ENCODE measurements around the gene ATP5F1D.

ATP5F1D gene

DNA sequence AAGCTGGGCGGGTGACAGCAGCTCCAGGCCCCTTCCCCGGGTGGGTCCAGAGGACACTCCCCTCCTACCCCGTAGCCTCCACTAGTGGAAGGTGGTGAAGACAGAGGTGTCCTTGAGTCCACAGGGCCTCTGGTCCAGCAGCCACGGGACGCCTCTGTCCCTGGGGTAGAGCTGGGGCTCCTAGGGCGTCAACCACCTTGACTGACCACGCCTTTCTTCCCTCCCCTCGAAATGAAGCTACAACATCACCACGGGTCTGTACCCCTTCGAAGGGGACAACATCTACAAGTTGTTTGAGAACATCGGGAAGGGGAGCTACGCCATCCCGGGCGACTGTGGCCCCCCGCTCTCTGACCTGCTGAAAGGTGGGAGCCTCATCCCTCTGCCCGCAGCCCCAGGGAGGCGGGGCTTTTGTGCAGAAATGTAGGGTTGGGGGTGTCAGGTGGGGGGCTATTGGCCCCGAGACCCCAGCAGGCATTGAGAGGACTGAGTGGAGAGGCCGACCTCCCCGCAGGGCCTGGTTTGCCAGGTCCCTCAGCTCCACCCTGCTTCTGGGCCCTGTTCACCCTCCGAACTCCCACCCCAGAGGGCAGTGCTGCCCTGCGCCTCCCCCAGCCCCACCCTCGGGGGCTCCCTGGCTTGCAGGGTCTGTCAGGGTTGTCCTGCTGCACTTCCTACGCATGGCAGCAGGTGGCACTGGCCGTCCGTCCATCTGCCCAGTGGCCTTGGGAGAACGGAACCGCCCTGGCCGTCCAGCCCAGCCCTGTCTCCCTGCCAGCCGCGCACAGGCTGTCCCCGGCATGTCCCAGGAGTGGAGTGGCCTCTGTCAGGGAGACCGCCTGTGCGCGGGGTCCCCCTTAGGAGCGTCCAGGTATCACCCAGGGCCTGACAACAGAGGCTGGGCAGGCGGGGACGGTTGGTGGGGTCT lies 20.3 kb upstream of the ATP5F1D start:
- no peak for DNase-seq (ENCODE audit: low read depth in 3 of 3)

DNA sequence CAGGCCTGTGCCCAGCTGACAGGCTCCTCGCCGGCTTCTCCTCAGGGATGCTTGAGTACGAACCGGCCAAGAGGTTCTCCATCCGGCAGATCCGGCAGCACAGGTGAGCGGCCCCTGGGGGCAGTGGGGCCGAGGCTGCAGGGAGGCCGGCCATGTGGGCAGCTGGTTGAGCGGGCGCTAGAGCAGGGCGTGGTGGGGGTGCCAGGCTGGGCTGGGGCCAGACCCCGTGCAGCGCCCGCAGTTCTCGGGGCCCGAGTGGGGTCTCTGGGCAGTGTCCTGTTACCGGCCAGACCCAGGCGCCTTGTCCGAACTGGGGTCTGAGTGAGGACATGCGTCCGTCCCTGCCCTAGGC lies 19.7 kb upstream of the ATP5F1D start:
- no peak for DNase-seq (ENCODE audit: low read depth in 3 of 3)

DNA sequence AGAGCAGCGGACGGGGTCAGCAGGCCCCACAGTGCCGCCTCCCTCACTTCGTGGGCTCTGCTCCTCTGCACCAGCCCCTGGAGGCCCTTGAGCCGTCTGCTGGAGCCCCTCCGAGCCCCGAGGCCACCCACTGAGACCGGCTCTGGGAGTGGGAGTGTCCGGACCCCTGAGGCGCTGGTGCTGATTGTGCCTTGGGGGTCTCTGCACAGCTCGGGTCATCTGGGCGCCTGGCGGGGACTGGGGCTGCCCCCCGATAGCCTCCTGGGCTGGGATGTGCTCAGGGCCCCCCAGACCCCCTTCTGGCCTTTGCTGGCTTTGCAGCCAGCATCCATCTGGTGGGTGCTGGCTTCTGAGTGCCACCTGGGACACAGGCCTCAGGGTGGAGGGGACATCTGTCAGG lies 19.2 kb upstream of the ATP5F1D start:
- DNase-seq (ENCODE audit: low read depth in 3 of 3) = no peak

DNA sequence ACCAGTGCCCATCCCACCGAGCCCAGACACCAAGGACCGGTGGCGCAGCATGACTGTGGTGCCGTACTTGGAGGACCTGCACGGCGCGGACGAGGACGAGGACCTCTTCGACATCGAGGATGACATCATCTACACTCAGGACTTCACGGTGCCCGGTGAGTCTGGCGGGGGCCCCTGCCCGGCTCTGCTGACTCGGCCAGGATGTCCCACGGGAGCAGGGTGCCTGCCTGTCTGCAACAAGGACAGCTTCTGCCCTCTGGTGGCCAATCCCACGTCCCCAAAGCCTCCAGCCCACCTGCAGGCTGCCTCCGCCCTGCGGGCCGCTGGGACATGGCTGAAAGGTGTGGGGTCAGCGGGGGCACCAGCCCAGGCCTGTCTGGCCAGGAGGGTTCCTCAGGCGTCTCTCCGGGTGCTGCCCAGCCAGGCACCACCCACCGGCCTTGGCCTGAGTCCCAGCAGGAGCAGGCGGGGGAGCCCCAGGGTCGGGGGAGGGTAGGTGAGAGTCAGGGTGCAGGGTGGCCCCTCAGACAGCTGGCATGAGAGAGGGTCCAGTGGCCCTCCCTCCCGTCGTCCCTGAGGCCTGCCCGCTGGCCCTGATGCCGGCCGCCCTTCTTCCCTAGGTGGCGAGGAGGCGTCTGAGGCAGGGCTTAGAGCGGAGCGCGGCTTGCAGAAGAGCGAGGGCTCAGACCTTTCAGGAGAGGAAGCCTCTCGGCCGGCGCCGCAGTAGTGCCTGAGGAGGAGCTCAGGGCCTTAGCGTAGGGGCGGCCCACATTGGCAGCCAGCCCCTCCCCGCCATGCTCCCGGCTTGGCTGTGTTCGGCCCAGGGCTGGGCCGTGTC lies 18.3 kb upstream of the ATP5F1D start:
- DNase-seq (ENCODE audit: low read depth in 3 of 3) = no peak

DNA sequence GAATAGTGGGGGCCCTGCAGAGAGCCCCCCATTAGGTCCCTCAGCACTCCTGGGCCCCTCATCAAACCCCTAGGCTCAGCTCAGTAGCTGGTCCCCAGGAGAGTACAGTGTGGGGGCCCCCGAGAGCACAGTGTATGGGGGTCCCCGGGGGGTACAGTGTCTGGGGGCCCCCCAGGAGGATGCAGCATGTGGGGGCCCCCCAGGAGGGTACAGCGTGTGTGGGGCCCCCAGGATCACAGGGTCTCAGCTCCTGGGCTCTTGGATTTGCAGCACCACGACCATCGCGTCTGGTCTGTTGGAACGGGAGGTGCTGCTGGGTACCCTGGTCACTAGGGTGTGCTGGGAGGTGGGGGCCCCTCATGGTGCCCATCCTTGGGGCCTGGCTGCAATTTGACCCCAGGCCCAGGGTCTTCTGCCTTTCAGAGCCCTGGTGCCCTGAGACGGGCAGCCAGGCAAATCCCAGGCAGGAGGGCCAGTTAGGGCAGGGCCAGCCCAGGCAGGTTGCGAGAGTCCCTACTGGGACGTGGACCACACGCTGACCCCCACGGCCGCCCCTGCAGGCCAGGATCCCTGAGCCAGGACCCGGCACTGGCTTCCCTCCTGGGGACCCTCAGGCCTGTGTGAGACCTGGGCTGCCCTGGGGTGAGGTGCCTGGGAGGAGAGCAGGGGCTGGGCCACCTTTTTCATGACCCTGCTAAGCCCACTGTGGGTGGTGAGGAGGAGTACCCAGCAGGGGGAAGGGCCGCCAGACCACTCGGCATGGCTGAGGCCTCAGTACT lies 17.3 kb upstream of the ATP5F1D start:
- DNase-seq (ENCODE audit: low read depth in 3 of 3) = no peak

DNA sequence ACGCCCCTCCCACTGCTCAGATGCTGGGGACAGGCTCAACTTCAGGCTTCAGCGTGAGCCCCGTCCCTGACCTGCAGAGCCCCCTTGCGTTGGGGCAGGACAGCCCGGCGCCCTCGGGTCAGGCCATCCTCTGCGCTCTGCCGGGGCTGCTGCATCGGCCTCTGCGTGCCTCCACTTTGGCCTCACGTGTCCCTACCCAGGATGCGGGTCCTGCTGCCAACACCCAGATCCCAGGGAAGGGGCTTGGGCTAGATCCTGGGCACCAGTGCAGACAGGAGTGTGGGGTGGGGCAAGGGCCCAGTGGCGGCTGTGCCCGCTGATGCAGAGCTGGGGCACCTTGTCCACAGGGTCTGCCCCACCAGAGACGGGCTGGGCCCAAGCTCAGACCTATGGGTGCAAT lies 16.7 kb upstream of the ATP5F1D start:
- DNase-seq (ENCODE audit: low read depth in 3 of 3) = no peak

DNA sequence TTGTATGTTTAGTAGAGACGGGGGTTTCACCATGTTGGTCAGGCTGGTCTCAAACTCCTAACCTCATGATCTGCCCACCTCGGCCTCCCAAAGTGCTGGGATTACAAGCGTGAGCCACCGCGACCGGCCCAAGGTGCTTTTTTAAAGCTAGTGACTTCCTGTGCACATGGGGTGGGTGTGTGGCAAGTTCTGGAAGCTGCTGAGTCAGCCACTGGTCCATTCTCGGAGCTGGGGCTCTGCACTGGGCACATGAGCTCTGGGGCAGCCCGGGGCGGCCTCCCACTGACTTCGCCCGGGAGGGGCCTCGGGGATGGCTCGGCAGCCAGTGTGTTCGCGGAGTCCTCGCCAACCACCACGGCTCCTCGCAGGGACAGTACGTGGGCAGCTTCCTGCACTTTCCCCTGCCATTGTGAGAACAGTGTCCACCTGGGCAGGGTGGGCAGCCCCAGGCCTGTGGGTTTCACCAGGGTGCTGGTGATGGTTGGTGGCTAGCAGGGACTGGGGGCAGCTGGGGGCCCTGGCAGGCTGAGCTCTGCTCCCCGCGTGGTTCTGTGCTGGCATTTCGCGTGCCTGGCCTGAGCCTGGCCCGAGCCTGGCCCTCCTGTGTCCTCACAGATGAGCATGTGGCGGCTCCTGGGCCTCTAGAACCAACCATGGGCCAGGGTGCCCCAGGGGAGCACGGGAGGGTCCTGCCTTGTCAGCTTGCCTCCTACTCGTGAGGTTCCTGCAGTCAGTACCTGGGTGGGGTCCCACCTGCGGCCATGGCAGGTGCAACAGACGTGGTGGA lies 15.9 kb upstream of the ATP5F1D start:
- DNase-seq (ENCODE audit: low read depth in 3 of 3) = no peak

DNA sequence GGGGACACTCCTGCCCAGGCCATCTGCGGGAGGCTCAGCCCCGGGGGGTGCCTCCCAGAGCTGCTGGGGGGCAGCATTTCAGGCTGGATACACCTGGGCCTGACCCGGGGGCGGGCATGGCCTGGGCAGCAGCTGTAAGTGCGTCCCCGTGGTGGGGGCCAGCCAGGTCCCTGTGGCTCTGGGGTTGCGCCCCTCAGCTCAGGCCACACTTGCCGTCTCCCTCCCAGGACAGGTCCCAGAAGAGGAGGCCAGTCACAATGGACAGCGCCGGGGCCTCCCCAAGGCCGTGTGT lies 15.4 kb upstream of the ATP5F1D start:
- DNase-seq (ENCODE audit: low read depth in 3 of 3) = no peak

DNA sequence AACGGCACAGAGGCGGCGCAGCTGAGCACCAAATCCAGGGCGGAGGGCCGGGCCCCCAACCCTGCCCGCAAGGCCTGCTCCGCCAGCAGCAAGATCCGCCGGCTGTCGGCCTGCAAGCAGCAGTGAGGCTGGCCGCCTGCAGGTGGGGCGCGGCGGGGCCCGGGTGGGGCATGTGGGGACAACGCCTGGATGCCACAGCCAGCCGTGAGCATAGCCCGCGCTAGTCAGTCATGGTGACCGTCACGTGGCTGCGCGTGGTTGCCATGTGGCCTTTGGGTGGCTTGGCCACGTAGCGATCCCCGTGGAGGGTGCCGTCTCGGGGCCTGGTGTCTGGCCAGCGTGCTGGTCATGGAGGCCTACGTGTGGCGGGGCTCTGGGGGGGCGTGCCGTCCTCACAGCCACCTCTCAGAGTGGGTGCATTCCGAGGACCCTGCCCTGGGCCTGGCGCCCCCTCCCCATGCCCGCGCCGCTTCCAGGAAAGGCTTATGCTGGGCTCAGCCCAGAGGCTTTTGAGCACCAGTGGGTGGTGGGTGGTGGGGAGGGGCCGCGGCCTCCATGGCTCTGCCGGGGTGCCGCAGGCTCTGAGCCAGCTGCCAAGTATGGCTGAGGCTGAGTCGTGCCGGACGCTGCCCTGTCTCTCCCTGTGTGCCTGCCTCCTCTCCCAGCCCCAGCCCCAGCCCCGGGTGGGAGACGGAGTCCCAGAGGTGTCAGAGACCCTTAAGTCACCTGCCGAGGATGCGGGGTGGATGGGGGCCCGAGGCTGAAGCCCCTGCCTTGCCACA lies 14.8 kb upstream of the ATP5F1D start:
- no peak for DNase-seq (ENCODE audit: low read depth in 3 of 3)

DNA sequence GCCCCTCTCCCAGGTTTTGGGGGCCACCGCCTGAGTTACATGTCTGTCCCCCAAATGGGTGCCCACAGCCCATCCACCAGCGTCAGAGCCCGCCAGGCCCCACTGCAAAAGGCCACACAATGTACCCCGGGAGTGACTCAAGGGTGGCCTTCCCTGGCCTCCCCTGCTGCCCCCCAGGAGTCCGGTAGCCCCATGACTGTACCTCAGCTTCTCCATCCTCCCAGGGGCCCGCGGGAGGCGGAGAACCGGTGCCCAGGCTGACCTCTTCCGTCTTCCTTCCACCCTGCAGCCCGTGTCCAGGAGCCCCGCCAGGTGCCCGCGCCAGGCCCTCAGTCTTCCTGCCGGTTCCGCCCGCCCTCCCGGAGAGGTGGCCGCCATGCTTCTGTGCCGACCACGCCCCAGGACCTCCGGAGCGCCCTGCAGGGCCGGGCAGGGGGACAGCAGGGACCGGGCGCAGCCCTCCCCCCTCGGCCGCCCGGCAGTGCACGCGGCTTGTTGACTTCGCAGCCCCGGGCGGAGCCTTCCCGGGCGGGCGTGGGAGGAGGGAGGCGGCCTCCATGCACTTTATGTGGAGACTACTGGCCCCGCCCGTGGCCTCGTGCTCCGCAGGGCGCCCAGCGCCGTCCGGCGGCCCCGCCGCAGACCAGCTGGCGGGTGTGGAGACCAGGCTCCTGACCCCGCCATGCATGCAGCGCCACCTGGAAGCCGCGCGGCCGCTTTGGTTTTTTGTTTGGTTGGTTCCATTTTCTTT lies 14.1 kb upstream of the ATP5F1D start:
- DNase-seq (ENCODE audit: low read depth in 3 of 3) = no peak

DNA sequence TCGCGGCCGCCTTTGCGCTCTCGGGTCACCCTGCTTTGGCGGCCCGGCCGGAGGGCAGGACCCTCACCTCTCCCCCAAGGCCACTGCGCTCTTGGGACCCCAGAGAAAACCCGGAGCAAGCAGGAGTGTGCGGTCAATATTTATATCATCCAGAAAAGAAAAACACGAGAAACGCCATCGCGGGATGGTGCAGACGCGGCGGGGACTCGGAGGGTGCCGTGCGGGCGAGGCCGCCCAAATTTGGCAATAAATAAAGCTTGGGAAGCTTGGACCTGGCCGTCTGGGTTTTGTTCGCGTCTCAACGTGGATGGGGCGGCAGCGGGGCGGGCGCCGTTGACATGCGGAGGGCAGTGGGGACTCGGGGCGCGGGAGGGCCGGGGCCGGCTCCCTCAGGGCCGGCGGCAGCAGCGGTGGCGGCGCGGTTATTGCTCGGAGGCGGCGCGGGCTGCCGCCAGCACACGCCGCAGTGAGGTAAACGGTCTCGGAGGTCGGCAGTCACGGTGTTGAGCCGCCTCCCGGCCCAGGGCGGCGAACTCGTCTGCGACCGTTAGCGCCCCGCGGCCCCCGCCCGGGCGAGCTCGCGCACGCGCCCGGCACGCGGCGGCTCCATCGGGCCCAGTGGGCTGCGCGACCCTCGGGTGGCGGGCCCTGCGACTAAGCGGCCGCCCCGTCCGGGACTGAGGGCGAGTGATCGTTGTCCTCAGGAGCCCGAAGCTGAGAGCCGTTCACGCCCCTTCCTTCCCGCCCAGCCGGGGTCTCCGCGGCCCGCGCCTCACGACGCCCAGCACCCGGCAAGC lies 13.2 kb upstream of the ATP5F1D start:
- DNase-seq (ENCODE audit: low read depth in 3 of 3) = no peak

DNA sequence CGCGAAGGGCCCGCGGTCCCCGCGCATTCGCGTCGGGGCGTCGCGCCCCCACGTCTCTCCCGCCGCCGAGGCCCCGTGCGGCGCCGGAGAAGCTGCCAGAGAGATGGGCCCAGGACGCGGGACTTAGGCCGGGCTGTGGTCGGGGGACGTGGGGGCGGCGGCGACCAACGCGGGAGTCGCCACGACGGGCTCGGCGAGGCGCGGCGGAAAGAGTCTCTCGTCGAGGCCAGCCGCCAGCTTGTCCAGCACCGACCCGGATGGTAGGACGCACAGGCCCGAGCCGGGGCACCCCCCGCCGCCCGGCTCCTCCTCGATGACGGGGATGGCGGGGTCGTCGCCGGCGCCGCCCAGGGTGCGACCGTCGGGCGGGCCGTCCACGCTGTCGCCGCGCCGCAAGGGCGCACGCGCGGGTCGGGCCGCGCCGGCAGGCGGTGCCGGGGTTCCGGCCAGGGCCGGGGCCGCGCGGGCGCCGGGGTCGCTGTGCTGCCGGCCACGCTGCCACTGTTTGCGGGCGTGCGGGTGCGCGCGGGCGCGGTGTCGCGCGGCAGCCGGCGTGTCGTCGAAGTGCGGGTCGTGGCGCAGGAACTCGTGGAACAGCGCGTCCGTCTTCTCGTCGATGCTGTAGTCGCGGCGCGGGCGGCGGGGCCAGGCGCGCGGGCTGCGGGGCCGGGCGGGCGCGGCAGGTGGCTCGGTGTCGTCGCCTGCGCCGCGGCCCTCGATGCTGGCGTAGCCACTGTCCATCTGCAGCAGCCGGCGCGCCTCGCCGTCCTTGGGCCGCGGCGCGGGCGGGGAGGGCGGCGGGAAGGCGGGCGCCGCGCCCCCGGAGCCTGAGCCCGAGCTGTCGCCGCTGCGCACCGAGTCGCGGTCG lies 12.3 kb upstream of the ATP5F1D start:
- DNase-seq (ENCODE audit: low read depth in 3 of 3) = no peak

DNA sequence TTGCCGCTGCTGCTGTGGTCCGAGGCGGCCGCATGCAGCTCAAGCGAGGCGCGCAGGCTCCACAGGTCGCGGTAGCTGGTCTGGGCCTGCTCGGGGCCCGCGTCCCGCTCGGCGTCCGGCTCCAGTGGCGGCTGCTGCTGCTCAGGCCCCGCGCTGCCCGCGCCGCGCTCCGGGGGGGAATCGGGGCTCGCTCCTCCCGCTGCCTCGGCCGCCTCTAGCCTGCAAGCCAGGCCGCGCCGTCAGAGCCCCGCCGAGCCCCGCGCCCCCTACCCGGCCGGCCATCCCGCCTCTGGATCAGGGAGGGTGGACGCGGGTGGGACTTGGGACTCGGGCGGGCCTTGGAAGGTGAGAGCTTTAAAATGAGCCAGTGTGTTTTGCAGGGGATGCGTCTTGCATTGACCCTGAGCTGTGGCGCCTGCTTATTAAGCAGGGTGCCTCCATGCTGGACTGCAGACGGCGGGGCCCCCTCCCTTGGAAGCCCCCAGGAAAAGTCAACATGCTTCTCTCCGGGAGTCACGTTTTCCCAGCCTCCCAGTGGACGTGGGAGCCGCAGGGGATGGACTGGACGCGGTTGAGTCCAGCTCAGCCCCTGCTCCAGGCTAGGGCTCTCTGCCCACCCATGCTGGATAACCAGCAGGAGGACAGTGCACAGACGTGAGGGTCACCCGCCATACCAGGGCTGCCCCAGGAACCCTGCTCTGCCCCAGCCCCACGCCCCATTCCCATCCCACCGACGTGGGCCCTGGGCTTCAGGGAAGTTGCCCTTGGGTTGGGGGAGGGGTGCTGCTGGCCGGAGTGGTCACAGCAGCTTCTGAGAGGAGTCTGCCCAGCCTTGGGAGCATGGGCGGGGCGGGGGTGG lies 11.4 kb upstream of the ATP5F1D start:
- no peak for DNase-seq (ENCODE audit: low read depth in 3 of 3)

DNA sequence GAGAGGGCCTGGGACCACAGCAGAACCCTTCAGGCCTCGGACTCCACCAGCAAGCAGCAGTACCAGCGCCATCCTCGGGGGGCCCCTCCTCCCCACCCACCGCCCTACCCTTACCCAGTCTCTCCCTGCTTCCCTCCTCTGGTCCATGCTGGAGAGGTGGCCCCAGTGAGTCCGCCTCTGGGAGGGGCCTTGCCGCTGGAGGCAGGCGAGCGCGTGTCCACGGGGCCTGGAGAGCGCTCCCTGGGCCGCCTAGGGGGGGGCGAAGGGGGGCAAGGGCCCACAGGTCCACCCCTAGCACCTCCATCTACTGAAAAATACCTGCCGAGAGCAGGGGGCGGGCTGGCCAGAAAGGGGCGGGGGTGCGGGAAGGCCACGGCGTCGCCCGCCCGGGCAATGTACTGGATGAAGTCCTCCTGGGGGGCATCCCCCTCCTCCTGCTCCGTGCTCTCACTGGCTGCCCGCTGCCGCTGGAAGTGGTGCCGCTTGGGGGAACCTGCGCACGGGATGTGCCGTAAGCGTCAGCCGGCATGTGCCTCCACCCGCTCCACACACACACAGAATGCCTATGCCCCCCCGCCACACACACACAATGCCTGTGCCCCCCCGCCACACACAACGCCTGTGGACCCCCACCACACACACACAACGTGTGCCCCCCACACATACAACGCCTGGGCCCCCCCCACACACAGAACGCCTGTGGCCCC lies 10.6 kb upstream of the ATP5F1D start:
- no peak for DNase-seq (ENCODE audit: low read depth in 3 of 3)

DNA sequence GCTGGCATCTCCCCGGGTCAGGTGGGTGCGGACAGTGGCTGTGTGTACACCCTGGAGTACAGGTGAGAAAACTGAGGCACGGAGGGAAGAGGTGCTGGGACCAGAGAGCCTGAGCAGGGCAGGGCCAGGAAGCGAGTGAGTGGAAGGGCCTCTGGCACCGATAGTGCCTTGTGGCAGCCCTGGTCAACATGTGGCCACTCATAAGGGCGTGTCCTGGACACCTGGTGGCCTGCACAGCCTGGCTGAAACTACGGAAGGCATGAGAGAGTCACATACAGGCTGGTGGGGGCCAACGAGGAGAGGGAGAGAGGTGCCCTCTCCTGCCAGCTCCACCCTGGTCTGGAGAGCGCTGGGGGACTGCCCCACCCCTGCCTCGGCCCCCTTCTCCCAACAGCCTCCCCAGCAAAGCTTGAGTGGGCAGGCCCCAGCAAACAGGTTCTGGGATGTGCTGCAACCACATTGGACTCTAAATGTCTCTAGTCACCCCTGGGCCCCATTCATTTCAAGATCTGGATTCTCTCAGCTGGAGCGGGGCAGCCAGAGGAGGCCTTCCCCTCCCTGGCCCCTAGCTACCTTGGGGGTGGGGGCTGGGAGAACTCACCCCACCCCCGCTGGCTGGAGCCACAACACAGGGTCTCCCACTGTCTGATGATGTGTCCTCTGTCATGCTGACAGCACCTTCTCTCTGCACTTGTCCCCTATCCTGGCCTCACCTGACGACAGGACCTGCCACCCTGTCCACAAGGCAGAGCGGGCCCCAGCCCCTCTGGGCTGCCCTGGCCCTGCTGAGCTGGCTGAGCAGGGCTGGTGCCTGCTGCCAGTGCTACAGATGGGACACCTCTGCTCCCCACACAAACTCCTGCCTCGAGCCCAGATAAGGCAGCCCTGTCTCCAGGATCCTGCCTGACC lies 9.6 kb upstream of the ATP5F1D start:
- DNase-seq (ENCODE audit: low read depth in 3 of 3) = no peak

DNA sequence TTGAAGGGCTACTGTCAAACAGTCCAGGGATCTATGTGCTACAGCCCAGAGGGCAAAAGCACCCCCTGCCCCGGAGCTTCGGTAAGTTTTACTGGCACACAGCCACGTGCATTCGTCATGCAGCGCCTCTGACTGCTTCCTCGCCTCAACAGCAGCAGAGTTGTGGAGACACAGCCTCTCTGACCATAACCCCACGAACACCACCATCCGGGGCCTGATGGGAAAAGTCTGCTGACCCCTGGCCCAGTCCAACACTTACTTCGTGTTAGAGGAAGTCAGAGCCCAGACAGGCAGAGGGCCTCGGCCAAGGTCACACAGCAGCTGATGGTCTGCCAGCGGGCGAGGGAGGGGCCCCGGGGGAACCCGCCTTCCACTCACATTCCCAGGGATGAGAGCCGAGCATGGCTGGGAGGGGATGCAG lies 8.9 kb upstream of the ATP5F1D start:
- DNase-seq (ENCODE audit: low read depth in 3 of 3) = no peak

All from stimulated activated CD4-positive, alpha-beta T cell treated with anti-CD3 and anti-CD28 coated beads, TNF-alpha, amount 100 ng/mL, for 4 hours (primary cell).